GM19025 (cell line): ENCODE measurements around the gene ADD2.

Source experiments
- ATAC-seq: cut with Tn5 transposase; IDR thresholded peaks from one replicate; pipeline ENCODE4 v1.9.1; 2021; ENCODE audit warnings: mild to moderate bottlenecking, low read depth, moderate library complexity; ENCODE audit not compliant: unreplicated experiment

Gene ADD2

GRCh38 chr2:70789304-70790135, 21.5 kb upstream of the ADD2 start:
- no peak for ATAC-seq

GRCh38 chr2:70785137-70785911, 17.3 kb upstream of the ADD2 start:
- ATAC-seq, result no peak

DNA sequence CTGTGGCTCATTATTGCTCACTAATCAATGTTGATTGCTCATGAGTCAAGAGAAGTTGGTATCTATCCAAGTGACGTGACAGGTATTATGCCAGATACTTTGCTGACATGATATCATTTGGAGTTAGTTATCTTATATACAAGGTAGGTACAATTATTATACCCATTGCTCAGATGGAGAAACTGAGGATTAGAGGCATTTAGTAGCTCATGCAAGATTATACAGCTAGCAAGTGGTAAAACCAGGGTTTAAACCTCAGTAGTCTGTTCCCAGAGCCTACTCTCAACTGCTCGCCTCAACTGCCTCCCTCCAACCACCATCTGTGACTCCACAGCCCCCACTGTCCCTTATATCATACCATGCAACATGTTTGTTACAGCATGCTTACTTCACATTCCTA, 16.3 kb upstream of the ADD2 start:
- no peak for ATAC-seq

DNA sequence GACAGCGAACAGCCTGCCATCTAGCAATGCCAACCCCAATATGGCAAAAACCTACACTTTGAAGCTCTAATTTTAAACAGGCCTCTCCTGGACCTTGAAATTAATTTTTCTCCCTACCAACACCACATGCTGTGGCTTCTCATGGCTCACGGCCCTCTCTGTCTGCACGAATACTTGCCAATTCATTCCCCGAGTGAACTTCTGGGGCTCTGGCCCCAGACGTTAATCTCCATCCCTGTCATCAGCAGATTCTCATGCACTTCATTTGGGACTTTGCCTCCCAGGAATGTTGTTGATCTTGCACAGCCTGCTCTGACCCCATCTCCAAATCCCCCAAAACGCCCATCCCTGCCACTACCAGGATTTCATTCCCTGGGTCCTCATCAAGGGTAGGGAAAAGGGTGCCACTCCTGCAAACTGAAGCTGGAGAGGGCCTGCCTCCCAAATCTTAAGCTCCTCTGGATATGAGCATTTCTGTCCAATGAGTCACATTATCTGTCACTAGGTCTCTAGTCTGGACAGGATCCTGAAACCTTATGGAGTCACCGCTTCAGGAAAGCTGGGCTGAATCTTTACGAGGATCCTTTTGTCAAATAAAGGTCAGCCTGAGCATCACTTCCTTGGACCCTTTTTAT, 12.0 kb upstream of the ADD2 start:
- ATAC-seq, result no peak

DNA sequence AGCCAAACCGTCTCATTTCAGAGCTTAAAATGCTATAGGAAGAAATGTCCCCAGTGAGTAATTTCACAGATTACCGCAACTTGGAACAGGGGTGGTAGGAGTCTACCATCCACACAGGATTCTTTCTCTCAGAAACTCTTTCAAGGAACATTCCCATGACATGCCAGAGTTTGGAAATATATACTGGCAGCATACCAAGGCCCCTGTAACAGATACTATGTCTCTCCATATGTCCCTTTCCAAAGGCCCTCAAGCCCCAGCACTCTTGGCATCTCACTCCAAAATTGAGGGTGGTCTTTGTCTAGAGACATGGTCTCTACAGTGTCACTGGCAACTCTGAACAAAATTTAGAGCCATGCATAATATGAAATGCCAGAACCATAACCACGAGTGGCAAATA, 11.5 kb upstream of the ADD2 start:
- no peak for ATAC-seq

- ATAC-seq, result no peak
Measured at GRCh38 chr2:70778676-70779075, 10.7 kb upstream of the ADD2 start.

GRCh38 chr2:70777450-70777849, 9.4 kb upstream of the ADD2 start:
- ATAC-seq, result no peak

DNA sequence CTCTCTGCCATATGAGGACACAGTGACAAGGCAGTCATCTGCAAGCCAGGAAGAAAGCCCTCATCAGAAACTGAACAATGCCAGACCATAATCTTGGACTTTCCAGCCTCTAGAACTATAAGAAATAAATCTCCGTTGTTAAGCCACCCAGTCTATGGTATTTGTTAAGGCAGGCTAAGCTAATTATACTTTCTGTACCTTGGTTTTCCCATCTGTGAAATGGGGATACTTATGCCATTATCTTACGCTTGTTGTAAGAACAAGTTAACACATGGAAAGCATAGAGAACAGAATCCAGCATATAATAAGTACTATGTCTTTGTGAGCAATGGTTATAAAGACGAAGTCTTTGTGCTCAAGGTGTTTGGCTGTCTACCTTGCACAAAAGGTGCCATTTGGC, 8.3 kb upstream of the ADD2 start:
- ATAC-seq, result no peak

GRCh38 chr2:70775141-70775540, 7.1 kb upstream of the ADD2 start:
- no peak for ATAC-seq

DNA sequence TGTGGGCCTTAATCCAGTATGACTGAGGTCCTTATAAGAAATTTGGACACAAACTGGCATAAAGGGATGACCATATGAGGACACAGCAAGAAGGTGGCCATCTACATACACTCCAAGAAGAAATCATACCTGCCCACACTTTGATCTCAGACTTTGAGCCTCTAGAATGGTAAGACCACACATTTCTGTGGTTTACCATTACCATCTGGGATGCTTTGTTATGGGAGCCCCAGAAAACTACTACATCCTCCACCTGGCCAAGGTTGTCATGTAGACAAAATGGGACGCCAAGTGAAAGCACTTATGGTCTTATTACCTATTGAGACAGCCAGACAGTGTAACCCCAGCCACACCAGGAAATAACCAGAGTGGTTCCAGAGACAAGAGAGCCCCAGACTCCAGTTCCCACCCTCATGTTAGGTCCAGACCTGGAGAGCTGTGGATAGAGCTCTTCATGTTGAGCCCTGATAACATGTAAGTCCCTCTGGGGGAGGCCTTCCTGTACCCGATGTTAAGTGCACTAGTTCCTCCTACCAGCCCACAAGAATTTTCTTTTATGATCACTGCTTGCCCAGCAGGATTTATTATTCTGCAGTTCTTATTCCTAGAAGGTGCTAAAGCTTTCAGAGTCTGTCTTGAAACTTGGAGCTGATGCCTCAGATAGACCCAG, 4.6 kb upstream of the ADD2 start:
- ATAC-seq, result no peak

GRCh38 chr2:70771446-70771845, 3.4 kb upstream of the ADD2 start:
- peak; percentile 69 for ATAC-seq

DNA sequence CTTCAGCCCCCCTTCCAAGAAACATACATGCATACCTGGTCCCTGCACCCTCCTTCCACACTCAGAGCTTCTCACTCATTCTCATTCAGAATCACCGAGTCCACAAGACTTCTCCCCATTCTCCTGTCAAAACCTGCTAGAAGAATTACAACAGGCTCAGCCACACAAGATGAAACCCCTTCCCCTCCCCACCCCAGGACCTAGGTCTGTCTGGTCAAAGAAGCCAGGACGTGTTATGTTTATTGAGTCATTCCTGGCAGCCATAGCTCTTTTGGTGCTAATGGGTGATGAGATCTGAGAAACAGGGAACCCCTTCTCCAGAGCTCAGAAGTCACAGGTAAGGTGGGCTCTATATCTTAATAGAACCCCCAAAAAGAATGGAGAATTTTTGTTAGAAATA, 1.4 kb upstream of the ADD2 start:
- no peak for ATAC-seq

DNA sequence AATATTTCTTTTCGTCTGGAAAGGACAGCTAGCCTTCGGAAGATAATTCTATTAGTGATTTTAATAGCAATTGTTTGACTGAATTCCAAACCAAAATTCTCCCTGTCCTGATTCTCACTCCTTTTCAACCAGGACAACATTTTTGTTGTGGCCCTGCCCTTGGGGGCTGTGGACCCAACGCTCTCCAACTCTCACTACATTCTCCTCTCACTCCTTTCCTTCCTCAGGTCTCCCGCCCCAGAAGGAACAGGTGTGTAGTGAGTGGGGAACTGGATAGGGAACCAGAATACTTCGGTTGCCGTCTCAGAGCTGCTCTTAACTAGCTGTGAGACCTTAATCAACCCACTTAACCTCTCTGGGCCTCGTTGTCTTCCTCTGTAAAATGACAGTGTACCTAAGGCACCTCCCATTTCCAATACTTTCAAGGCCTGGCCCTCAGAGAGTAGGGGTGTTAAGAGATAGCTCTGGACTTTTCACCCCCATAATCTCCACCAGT, 638 bp upstream of the ADD2 start:
- no peak for ATAC-seq

GRCh38 chr2:70767079-70767698, 811 bp downstream of the ADD2 start:
- no peak for ATAC-seq

GRCh38 chr2:70766357-70767078, 1.5 kb downstream of the ADD2 start:
- ATAC-seq, result no peak

DNA sequence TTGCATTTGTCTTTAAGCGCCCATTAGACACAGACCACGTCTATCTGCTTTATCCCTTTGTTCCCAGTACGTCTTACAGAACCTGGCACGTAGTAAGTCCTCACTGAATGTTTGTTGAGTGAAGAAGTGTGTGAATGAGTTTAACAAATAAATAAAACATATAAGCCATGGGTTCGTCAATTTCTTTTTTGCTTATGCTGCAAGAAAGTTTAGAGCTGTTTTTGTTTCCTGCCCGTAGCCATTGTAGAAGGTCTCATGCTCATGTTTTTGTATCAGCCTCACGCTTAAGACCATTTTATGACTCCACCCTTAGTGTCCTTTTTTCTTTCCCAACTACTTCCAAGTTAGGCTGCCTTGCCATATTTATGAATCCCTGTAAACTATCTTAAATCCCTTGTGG, 2.5 kb downstream of the ADD2 start:
- ATAC-seq, result no peak

DNA sequence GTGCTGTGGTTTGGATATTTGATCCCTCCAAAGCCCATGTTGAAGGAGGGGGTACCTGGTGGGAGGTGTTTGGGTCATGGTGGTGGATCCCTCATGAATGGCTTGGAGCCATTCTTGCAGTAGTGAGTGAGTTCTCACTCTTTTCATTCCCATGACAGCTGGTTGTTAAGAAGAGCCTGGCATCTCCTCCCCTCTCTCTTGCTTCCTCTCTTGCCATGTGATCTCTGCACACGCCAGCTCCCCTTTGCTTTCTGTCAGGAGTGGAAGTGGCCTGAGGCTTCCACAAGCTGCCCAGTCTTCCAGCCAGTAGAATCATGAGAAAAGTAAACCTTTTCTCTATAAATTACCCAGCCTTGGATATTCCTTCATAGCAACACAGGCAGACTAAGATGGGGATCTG, 8.6 kb downstream of the ADD2 start:
- no peak for ATAC-seq

DNA sequence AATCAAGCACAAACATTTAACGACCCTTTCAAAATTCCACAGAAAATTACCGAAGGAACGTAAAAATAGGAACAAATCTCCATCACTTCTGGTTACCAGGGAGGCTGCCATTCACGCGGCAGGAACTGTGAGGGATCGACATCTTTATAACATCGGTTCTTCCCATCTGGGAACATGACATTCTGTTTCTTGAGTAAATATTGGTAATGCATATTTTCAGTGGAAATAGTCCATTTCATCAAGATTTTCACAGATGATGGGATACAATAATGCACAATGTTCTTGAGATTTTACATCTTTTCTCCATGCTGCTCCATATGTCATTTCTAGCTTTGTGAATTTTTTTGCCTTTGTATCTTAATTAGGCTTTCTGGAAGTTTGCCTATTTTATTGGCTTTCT, 10.0 kb downstream of the ADD2 start:
- ATAC-seq, result no peak

DNA sequence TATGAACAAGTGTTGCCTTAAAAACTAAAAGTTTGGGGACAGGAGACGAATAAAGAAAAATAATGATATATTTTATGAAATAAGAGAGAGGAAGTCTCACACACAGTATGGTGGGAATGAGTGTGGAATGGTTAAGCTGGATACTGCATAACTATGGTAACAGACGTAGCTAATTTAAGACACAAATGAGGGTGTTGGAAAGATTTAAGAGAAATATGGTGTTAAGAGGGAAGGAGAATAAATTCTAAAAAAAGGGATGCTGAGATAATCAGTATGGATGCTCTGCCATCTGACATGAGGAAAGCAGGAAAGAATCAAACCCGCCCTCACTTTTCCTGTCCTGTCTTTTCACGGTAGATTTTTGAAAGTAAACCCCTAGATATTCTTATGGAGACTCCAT, 10.6 kb downstream of the ADD2 start:
- no peak for ATAC-seq

DNA sequence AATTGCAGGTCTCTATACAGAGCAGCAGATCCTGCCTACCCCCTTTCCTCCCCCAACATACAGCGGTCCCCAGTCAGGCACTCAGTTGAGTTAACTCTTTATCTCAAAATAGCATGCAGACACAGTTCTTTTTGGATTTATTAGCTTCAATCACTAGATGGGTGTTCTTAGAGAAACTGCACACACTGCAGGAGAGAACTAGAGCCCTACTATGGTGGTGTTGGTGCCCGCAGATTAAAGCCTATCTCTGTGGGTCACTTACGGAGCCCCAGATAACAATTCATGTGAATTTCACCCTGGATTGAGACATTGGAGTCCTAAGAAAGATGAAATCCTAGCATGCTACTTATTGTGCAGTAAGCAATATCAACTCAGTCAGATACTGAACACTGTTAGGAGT, 11.9 kb downstream of the ADD2 start:
- ATAC-seq, result no peak
